HCT116 (cell line): Measurements from ENCODE around the gene EPB41L5. TPM values are rescaled to one million over a fixed set of nuclear protein-coding genes. Genes with fewer than 3 reads are reported as not detected.

Experiments
- ATAC-seq: fragments of 200-7000 bp; cut with Tn5 transposase; 2 replicates; pipeline ENCODE4 v1.9.1; 2020; ENCODE audit warnings: mild to moderate bottlenecking, moderate library complexity
- BruUV-seq: library from RNA; stranded (reverse); fragments of 400-500 nt; replicated peaks from 2 replicates; lab custom pipeline; 2021; lab: Mats Ljungman, UMichigan
- CTCF ChIA-PET: fragments of 300-600 bp; sonication (Branson Sonifier 250); formaldehyde crosslinking; loops from one replicate; lab custom pipeline; 2021; ENCODE audit warnings: antibody characterized with exemption; lab: Charles Lee
- POLR2A ChIA-PET: fragments of 300-600, 350-600 bp; sonication (Branson Sonifier 250); formaldehyde crosslinking; loops from one replicate; lab custom pipeline; 2021; ENCODE audit warnings: antibody characterized with exemption; lab: Charles Lee
- RAD21 ChIA-PET, 2 experiments: fragments of 300-600 bp; sonication (Branson Sonifier 250); formaldehyde crosslinking; loops; one replicate each; lab custom pipeline; 2023; ENCODE audit warnings: low total read pairs in 2 of 2; ENCODE audit not compliant: uncharacterized antibody in 2 of 2, unreplicated experiment in 2 of 2, low non-redundant PET in 1 of 2; lab: Charles Lee
- DNase-seq: peaks from one replicate; pipeline ENCODE4 v3.0.0-alpha.2; 2010; ENCODE audit warnings: low read depth, low spot score
- H2AFZ ChIP-seq: fragments of 200-600 bp; shearing (Covaris generic), sonication (generic); 2 replicates; pipeline ENCODE4 v1.6.1; 2017; ENCODE audit warnings: low read depth, mixed run types, mixed read lengths, antibody characterized with exemption, low read length; ENCODE audit not compliant: poor library complexity, severe bottlenecking
- H3K27ac ChIP-seq: 2 replicates; pipeline ENCODE4 v1.5.1; 2012; ENCODE audit warnings: low read depth, low read length
- H3K27me3 ChIP-seq: fragments of 200-600 bp; sonication (generic); 2 replicates; pipeline ENCODE4 v1.6.1; 2016; ENCODE audit warnings: mixed run types, low read length, mixed read lengths; ENCODE audit not compliant: insufficient read depth
- H3K36me3 ChIP-seq, 2 experiments: fragments of 200-500 bp in 1 of 2; fragments of 200-600 bp in 1 of 2; sonication (Bioruptor generic) in 1 of 2; sonication (generic) in 1 of 2; 2 replicates each; pipeline versions ENCODE4 v1.5.1 to v1.6.1; 2014 to 2016; ENCODE audit warnings: low read length in 2 of 2, inconsistent platforms in 1 of 2, mixed read lengths in 1 of 2, mixed run types in 1 of 2; ENCODE audit not compliant: insufficient read depth in 2 of 2, control insufficient read depth in 1 of 2
- H3K4me1 ChIP-seq, 2 experiments: fragments of 200-600 bp in 1 of 2; sonication (generic) in 1 of 2; 2 replicates each; pipeline versions ENCODE4 v1.5.1 to v1.6.1; 2012 to 2017; ENCODE audit warnings: low read length in 2 of 2, inconsistent platforms in 1 of 2, mild to moderate bottlenecking in 1 of 2, mixed read lengths in 1 of 2, mixed run types in 1 of 2, moderate library complexity in 1 of 2; ENCODE audit not compliant: insufficient read depth in 2 of 2, control insufficient read depth in 1 of 2
- H3K4me2 ChIP-seq: fragments of 200-600 bp; sonication (generic); 2 replicates; pipeline ENCODE4 v1.6.1; 2017; ENCODE audit warnings: mixed run types, low read length, mixed read lengths
- H3K4me3 ChIP-seq, 2 experiments: fragments of 200-600 bp in 1 of 2; sonication (generic) in 1 of 2; replicated peaks in 1 of 2; 2 replicates each; pipeline ENCODE4 v1.5.1; 2011 to 2016; ENCODE audit warnings: low read length in 2 of 2, control low read depth in 1 of 2, low read depth in 1 of 2, mild to moderate bottlenecking in 1 of 2, mixed read lengths in 1 of 2, mixed run types in 1 of 2
- H3K79me2 ChIP-seq: fragments of 200-600 bp; sonication (generic); 2 replicates; pipeline ENCODE4 v1.6.1; 2017; ENCODE audit warnings: mild to moderate bottlenecking, mixed run types, low read length, moderate library complexity, mixed read lengths; ENCODE audit not compliant: insufficient read depth
- H3K9ac ChIP-seq: fragments of 200-600 bp; sonication (generic); 2 replicates; pipeline ENCODE4 v1.6.1; 2016; ENCODE audit warnings: low read length, mixed read lengths
- H3K9me2 ChIP-seq: fragments of 200-600 bp; sonication (generic), shearing (Covaris generic); 2 replicates; pipeline ENCODE4 v1.6.1; 2017; ENCODE audit warnings: mixed run types, mild to moderate bottlenecking, moderate library complexity; ENCODE audit not compliant: insufficient read depth
- H3K9me3 ChIP-seq, 2 experiments: fragments of 200-500 bp in 1 of 2; fragments of 200-600 bp in 1 of 2; sonication (Bioruptor generic) in 1 of 2; sonication (generic) in 1 of 2; 2 replicates each; pipeline ENCODE4 v1.6.1; 2014 to 2017; ENCODE audit warnings: low read length in 2 of 2, mixed read lengths in 2 of 2, inconsistent platforms in 1 of 2, low read depth in 1 of 2, mild to moderate bottlenecking in 1 of 2, mixed run types in 1 of 2, moderate library complexity in 1 of 2; ENCODE audit not compliant: control insufficient read depth in 1 of 2, insufficient read depth in 1 of 2
- H4K20me1 ChIP-seq: fragments of 200-600 bp; sonication (generic), shearing (Covaris generic); 2 replicates; pipeline ENCODE4 v1.6.1; 2017; ENCODE audit warnings: mixed run types, mild to moderate bottlenecking, moderate library complexity; ENCODE audit not compliant: insufficient read depth
- CBX3 ChIP-seq: IDR thresholded peaks from 2 replicates; pipeline ENCODE4 v1.6.1; 2012; ENCODE audit warnings: low read depth
- CEBPB ChIP-seq: IDR thresholded peaks from 2 replicates; pipeline ENCODE4 v1.6.1; 2012; ENCODE audit warnings: low read depth
- EGR1 ChIP-seq: IDR thresholded peaks from 2 replicates; pipeline ENCODE4 v1.6.1; 2012; ENCODE audit warnings: low read depth
- EZH2 ChIP-seq: fragments of 200-600 bp; sonication (generic); IDR thresholded peaks from 2 replicates; pipeline ENCODE4 v1.6.1; 2017; ENCODE audit warnings: antibody characterized with exemption, mixed run types
- EZH2phosphoT487 ChIP-seq: fragments of 200-600 bp; IDR thresholded peaks from 2 replicates; pipeline ENCODE4 v1.6.1; 2018; ENCODE audit warnings: antibody characterized with exemption, borderline replicate concordance
- JUND ChIP-seq: IDR thresholded peaks from 2 replicates; pipeline ENCODE4 v1.6.1; 2012
- POLR2AphosphoS5 ChIP-seq: IDR thresholded peaks from 2 replicates; pipeline ENCODE4 v1.6.1; 2011; ENCODE audit warnings: mild to moderate bottlenecking, low read depth, low read length, moderate library complexity
- SIN3A ChIP-seq: IDR thresholded peaks from 2 replicates; pipeline ENCODE4 v1.6.1; 2012; ENCODE audit warnings: low read depth
- SP1 ChIP-seq: IDR thresholded peaks from 2 replicates; pipeline ENCODE4 v1.6.1; 2012; ENCODE audit warnings: low read depth
- TCF7L2 ChIP-seq: IDR thresholded peaks from 2 replicates; pipeline ENCODE4 v1.7.0; 2011; ENCODE audit warnings: borderline replicate concordance, inconsistent platforms; ENCODE audit not compliant: insufficient read depth, insufficient read length; ENCODE audit errors: extremely low read depth
- YY1 ChIP-seq: IDR thresholded peaks from 2 replicates; pipeline ENCODE4 v1.6.1; 2011; ENCODE audit warnings: low read length, low read depth, moderate library complexity, mild to moderate bottlenecking; ENCODE audit not compliant: insufficient replicate concordance; ENCODE audit errors: extremely low read depth
- ZFX ChIP-seq: fragments of 450-650 bp; IDR thresholded peaks from 2 replicates; pipeline ENCODE4 v1.6.1; 2017
- intact Hi-C: fragments of 100-400 bp; cut with micrococcal nuclease; formaldehyde crosslinking; loops from 2 replicates; pipeline ENCODE4 v1.10.0; 2022
- total RNA-seq: library from RNA; stranded (reverse); gene quantifications from one replicate; pipeline ENCODE4 v1.2.1, GENCODE V29; 2021; ENCODE audit not compliant: unreplicated experiment
- TF ChIP-seq, protein P1 (sequence below): IDR thresholded peaks from 2 replicates; pipeline ENCODE4 v1.6.1; 2011; ENCODE audit warnings: mild to moderate bottlenecking, low read length, moderate library complexity; ENCODE audit not compliant: insufficient replicate concordance; ENCODE audit errors: extremely low read depth

The EPB41L5 gene
- total RNA-seq, 1 experiment from 2014 or later, result 14.7 TPM

GRCh38 chr2:120148229-120148628, 135.4 kb downstream of the EPB41L5 start:
- no TSS peak for BruUV-seq

GRCh38 chr2:120148669-120149068, 135.8 kb downstream of the EPB41L5 start:
- H3K27me3 ChIP-seq, result no peaks in the 10 kb centered on the region
- ATAC-seq (no peak), DNase-seq (no peak)
- H3K9me2 ChIP-seq, result no peaks in the 10 kb centered on the region
- H3K36me3 ChIP-seq, result no peaks in the 10 kb centered on the region
- no peaks in the 10 kb centered on the region for H4K20me1 ChIP-seq
- no peaks in the 10 kb centered on the region; a peak in 1 of 4 replicates for H3K9me3 ChIP-seq
- H2AFZ ChIP-seq, result no peak overlapping the region
- ChIA-PET POLR2A (no interaction called here), RAD21 (no interaction called here), CTCF (no interaction called here)
- no peak for TF ChIP-seq SIN3A
- no peaks in the 10 kb centered on the region for H3K4me1 ChIP-seq
- no peaks in the 10 kb centered on the region for H3K79me2 ChIP-seq
- H3K4me3 ChIP-seq, result no peak overlapping the region
- no peak overlapping the region for H3K9ac ChIP-seq
- H3K27ac ChIP-seq, result no peak overlapping the region
- no TSS peak for BruUV-seq
- intact Hi-C loops, result no loop called here
- H3K4me2 ChIP-seq, result no peak overlapping the region

More at GRCh38 chr2:120148229-120148628, 135.4 kb downstream of the EPB41L5 start:
- TF ChIP-seq EGR1 (no peak), CEBPB (no peak), TCF7L2 (no peak), CBX3 (no peak), EZH2 (no peak), JUND (no peak), YY1 (no peak), ZFX (no peak), EZH2phosphoT487 (no peak), SP1 (no peak), POLR2AphosphoS5 (no peak)
- TF ChIP-seq, protein P1, sequence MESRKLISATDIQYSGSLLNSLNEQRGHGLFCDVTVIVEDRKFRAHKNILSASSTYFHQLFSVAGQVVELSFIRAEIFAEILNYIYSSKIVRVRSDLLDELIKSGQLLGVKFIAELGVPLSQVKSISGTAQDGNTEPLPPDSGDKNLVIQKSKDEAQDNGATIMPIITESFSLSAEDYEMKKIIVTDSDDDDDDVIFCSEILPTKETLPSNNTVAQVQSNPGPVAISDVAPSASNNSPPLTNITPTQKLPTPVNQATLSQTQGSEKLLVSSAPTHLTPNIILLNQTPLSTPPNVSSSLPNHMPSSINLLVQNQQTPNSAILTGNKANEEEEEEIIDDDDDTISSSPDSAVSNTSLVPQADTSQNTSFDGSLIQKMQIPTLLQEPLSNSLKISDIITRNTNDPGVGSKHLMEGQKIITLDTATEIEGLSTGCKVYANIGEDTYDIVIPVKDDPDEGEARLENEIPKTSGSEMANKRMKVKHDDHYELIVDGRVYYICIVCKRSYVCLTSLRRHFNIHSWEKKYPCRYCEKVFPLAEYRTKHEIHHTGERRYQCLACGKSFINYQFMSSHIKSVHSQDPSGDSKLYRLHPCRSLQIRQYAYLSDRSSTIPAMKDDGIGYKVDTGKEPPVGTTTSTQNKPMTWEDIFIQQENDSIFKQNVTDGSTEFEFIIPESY, result no peak
- POLR2A ChIA-PET, result no interaction called here
- Histone ChIP-seq H4K20me1 (no peaks in the 10 kb centered on the region), H3K36me3 (no peaks in the 10 kb centered on the region), H3K27me3 (no peaks in the 10 kb centered on the region), H3K4me2 (no peak overlapping the region), H3K4me3 (no peak overlapping the region), H3K27ac (no peak overlapping the region), H3K9me3 (no peaks in the 10 kb centered on the region; a peak in 1 of 4 replicates), H3K9ac (no peak overlapping the region), H3K4me1 (no peaks in the 10 kb centered on the region), H3K9me2 (no peaks in the 10 kb centered on the region), H3K79me2 (no peaks in the 10 kb centered on the region), H2AFZ (no peak overlapping the region)
- DNase-seq, result no peak
- intact Hi-C loops, result no loop called here
- ATAC-seq, result no peak
- RAD21 ChIA-PET, result no interaction called here
- CTCF ChIA-PET, result no interaction called here
